ENCODE data around the gene FAM210B.

DNA sequence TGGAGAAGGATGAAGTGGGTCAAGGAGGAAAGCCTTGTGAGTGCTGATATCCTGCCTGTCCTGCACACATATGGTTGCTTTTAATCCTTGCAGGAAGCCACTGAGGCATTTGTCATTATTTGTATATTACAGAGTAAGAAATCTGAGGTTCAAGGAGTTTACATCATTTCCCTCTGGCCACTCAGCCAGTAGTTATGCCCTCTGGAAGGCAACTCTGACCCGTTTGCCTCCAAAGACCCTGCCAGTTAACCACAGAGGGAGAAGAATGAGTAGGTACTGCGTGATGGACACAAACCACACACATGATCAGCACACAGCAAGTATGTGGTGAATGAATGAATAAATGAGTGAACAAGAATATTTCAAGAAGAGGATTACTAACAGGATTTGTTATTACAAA, 7.9 kb upstream of the FAM210B start:
- TF ChIP-seq, protein P1, sequence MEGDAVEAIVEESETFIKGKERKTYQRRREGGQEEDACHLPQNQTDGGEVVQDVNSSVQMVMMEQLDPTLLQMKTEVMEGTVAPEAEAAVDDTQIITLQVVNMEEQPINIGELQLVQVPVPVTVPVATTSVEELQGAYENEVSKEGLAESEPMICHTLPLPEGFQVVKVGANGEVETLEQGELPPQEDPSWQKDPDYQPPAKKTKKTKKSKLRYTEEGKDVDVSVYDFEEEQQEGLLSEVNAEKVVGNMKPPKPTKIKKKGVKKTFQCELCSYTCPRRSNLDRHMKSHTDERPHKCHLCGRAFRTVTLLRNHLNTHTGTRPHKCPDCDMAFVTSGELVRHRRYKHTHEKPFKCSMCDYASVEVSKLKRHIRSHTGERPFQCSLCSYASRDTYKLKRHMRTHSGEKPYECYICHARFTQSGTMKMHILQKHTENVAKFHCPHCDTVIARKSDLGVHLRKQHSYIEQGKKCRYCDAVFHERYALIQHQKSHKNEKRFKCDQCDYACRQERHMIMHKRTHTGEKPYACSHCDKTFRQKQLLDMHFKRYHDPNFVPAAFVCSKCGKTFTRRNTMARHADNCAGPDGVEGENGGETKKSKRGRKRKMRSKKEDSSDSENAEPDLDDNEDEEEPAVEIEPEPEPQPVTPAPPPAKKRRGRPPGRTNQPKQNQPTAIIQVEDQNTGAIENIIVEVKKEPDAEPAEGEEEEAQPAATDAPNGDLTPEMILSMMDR (IDR thresholded peaks at IDR 0.05), result no peak
- TF ChIP-seq POLR2AphosphoS5 (IDR thresholded peaks at IDR 0.05), result no peak
